Fibroblast of mammary gland (primary cell): ENCODE measurements around the gene HOXD3.

ENCODE experiments used
- DNase-seq: peaks from one replicate; pipeline ENCODE4 v3.0.0-alpha.2; 2010; ENCODE audit warnings: low read depth
- H3K4me3 ChIP-seq: 2 replicates; pipeline ENCODE4 v1.5.1; 2011; ENCODE audit warnings: low read depth, mild to moderate bottlenecking, low read length, moderate library complexity; ENCODE audit not compliant: control insufficient read depth
- TF ChIP-seq, protein P1 (sequence below): conservative IDR thresholded peaks from 2 replicates; pipeline ENCODE4 v1.5.1; 2011; ENCODE audit warnings: low read depth, low read length, inconsistent platforms; ENCODE audit not compliant: control insufficient read depth, insufficient read depth

HOXD3 gene

DNA sequence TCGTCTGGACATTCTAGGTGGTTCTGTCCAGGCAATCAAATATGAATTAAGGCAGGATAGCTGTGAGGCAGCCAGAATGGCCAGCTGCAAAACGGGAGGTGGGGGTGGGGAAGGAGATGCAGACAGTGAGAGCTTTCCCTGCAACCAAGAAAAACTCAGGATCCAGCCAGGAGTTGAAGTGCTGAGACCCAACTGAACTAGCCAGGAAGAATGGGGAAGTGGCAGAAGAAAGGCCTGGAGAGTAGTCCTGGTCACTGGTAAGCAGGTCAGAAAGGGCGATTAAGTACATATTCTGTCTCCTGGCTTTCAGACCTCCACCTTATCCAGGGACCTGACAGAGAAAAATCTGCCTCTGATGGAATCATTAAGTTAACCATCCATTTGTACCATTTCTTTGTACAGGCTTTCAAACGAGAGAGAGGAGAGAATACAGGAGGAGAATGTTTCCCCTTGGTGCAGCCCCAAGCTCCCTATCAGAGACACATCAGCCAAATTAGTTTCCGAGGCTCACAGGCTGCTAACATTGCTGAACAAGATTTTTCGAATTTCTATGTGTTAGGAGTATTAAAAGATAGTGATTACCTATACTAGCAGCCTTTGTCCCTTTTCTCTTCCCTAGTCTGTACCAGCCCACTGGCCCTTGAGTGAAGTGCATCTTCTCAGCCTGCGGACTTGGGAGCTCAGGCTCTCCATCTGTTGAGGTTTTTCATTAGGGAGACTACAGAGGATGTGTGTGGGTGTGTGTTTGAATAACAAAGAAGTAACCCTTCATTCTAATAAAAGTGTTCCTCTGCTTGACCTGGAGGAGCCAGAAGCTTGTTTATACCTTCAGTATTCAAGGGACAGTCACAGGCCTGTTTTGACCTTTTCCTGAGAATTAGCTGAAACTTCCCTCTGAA, 18.9 kb downstream of the HOXD3 start:
- no peak overlapping the region for H3K4me3 ChIP-seq
- no peak for DNase-seq
- TF ChIP-seq, protein P1, sequence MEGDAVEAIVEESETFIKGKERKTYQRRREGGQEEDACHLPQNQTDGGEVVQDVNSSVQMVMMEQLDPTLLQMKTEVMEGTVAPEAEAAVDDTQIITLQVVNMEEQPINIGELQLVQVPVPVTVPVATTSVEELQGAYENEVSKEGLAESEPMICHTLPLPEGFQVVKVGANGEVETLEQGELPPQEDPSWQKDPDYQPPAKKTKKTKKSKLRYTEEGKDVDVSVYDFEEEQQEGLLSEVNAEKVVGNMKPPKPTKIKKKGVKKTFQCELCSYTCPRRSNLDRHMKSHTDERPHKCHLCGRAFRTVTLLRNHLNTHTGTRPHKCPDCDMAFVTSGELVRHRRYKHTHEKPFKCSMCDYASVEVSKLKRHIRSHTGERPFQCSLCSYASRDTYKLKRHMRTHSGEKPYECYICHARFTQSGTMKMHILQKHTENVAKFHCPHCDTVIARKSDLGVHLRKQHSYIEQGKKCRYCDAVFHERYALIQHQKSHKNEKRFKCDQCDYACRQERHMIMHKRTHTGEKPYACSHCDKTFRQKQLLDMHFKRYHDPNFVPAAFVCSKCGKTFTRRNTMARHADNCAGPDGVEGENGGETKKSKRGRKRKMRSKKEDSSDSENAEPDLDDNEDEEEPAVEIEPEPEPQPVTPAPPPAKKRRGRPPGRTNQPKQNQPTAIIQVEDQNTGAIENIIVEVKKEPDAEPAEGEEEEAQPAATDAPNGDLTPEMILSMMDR = no peak

DNA sequence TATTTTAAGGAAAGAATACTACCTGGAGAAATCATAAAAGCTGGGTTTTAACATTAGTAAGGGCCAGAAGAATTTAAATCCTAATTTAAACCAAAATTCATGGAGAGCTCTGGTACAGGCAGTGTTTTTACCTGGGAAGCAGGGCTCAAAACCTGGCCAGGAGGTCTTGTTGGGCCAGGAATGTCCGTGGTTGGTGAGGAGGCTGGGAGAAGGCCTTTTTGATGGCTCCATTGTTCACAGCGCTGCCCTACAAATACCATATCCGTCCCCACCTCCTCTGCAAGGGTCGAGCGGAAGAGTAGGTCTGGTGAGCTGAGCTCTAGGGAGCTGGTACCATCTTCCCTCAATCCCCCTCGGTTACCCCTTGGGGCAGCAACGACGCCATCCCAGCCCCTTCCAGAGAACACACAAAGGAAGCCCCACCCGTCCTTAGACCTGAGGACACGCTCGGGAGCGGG, 20.5 kb downstream of the HOXD3 start:
- TF ChIP-seq, protein P1 = no peak
- peak overlapping the region; percentile 50 for H3K4me3 ChIP-seq
- DNase-seq = no peak

DNA sequence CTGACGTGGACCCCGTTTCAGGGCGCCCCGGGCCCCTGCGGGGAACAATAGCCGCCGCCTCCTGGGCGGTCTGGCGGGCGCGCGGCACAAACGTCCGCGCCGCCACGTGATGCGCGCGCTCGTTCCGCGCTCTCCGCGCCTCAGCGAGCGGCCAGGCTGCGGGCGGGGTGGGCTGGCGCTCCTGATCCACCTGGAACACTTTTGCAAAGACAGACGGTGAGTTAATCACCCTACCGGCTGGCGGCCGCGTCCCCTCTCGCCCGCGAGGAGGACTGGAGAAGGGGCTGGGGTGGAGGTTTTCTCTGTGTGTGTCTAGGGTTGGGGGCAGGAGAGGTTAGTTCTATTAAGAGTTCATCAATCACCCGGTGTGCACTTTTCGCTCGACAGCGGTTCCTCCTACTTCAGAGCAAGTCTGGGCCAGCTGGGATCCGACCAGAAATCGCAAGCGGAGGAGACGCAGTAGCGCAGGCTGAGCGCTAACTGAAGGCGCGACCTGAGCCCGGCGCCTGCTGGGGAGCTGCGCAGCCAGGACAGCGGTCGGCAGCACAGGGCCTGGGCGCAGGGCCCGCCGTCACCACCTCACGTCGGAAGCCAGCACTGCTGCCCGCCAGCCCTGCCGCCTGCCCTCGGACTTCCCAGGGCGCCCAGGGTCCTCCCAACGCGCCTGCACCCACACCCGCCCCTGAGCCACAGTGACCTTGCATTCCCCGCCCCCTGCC, 21.1 kb downstream of the HOXD3 start:
- DNase-seq = peak; percentile 57
- TF ChIP-seq, protein P1 = no peak
- peak overlapping the region; percentile 50 for H3K4me3 ChIP-seq

DNA sequence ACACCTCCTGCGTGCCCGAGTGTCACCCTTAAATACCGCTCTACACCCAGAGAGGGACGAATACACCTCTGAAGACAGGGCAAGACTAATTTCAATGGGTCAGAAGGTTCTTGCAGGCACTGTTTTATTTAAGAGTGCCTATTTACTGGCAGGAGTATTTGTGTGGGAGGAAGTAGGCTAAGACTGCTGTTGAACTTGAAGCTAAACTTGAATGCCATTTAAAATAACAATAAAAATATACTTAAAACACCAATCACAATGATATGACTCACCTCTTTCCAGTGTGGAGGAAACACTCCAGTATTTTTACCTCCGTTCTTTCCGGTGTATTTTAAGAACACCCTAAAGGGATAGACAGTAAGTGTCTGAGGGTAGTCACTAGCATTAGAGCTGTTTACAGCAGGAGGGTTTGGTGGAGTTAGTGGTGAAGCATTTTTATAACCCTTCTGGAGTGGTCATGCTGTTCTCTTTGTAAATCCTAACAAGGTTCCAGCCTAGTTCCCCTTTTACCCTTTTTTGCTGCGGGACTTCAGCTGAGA, 21.7 kb downstream of the HOXD3 start:
- DNase-seq = no peak
- peak overlapping the region; percentile 50 for H3K4me3 ChIP-seq
- TF ChIP-seq, protein P1 = no peak

DNA sequence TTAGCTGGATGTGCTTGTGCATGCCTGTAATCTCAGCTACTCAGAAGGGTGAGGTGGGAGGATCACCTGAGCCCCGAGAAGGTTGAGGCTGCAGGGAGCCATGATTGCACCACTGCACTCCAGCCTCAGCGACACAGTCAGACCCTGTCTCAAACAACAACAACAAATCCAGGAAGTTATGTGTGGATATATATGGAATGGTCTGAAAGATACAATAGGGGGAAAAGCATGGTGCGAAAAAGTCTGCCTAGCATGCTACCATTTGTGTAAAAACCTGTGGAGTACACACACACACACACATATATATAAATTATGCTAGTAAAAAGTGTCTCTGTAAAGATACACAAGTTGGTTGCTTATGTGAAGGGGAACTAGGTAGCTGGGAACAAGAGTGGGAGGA, 24.4 kb downstream of the HOXD3 start:
- DNase-seq = no peak
- no peak overlapping the region for H3K4me3 ChIP-seq
- TF ChIP-seq, protein P1 = no peak

DNA sequence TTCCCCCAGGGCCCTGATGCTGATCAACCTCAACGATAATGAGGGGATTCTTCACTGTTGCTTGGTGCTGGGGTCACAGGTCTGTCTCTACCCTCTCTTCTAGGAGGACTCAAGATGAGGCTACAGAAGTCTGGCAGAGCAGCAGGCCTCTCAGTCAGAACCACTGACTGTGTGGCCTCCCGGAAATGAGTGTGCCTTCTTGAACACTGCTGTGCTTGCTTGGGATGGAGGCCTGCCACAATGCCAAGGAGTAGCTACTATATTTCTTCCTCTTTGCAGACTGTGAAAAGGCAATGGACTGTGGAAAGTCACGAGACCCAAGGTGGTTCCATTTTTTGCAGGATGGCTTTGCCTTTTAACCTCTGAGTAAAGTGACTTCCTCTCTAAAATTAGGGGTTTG, 25.6 kb downstream of the HOXD3 start:
- H3K4me3 ChIP-seq = no peak overlapping the region
- TF ChIP-seq, protein P1 = no peak
- no peak for DNase-seq
